HG02610 (cell line): Measurements from ENCODE around the gene HYCC1.
"Not testable (repeated sequence)": the region's sequence is repeated elsewhere in the genome, so short reads cannot be mapped to it uniquely, and the experiment has no call there.

Experiments
- ATAC-seq: cut with Tn5 transposase; IDR thresholded peaks from one replicate; pipeline ENCODE4 v1.9.1; 2021; ENCODE audit warnings: mild to moderate bottlenecking, moderate library complexity; ENCODE audit not compliant: unreplicated experiment

HYCC1 gene

GRCh38 chr7:22989643-22990587 is 24.0 kb downstream of the HYCC1 start:
- no peak for ATAC-seq

DNA sequence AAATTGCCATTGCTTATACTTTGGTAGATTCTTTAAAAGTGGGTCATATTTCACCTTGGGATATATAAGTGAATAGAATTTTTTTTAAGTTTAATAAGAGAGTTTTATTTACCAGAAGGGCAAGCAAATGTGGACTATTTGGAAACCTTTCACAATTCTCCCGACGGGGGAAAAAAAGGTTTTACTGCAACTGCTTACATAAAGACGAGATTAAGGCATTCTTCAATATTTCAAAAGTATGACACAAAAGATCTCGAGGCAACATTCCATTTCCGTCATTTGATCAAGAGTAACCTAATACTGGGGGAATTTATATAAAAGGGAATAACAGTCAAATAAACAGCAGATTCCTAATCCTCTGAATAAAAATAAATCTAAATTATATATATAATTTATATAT is 28.5 kb downstream of the HYCC1 start:
- no peak for ATAC-seq

GRCh38 chr7:22983257-22983855 is 30.6 kb downstream of the HYCC1 start:
- no peak for ATAC-seq

- no peak for ATAC-seq
Measured at GRCh38 chr7:22980422-22980821, 33.5 kb downstream of the HYCC1 start.

GRCh38 chr7:22979861-22980260 is 34.1 kb downstream of the HYCC1 start:
- no peak for ATAC-seq

DNA sequence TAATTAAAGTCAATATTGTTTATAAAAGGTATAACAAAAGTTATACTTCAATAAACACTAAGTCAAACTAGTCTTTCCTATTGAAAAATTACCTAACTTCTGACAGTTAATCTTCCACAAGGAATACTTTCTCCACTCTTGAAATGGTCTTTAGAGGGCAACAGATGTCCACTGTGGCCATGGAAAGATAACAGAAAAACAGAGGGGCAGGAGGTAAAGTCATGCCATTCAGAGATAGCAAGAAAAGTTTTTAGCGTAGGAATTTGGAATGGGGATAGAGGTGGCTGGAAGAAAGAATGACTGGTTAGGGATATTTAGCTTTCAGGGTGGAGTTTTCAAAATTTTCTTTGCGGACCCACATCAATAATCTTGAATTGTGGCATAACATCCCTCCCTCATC is 34.7 kb downstream of the HYCC1 start:
- no peak for ATAC-seq

DNA sequence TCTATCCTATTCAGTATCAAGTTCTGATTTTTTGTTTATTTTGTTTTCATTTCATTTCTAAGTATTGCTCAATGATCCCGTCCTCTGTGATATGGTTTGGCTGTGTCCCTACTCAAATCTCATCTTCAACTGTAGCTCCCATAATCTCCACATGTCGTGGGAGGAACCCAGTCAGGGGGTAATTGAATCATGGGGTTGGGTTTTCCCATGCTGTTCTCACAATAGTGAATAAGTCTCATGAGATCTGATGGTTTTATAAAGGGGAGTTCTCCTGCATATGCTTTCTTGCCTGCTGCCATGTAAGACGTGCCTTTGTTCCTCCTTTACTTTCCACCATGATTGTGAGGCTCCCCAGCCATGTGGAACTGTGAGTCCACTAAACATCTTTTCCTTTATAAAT is 39.3 kb downstream of the HYCC1 start:
- ATAC-seq: not testable (repeated sequence)

- ATAC-seq: no peak
Measured at GRCh38 chr7:22972207-22972606, 41.7 kb downstream of the HYCC1 start.

- ATAC-seq: no peak
Measured at GRCh38 chr7:22969010-22969431, 44.9 kb downstream of the HYCC1 start.
